ENCODE results near the gene CISH.

The CISH gene

GRCh38 chr3:50592568-50592967 is 19.0 kb downstream of the CISH start:
- no peak for DNase-seq

GRCh38 chr3:50591196-50591741 is 20.3 kb downstream of the CISH start:
- peak; percentile 69 for DNase-seq

- DNase-seq, result no peak
Observed at GRCh38 chr3:50588759-50589433, 22.7 kb downstream of the CISH start.

GRCh38 chr3:50587806-50588758 is 23.5 kb downstream of the CISH start:
- DNase-seq, result peak; percentile 92

GRCh38 chr3:50587373-50587772 is 24.2 kb downstream of the CISH start:
- no peak for DNase-seq

- no peak for DNase-seq
Observed at GRCh38 chr3:50586763-50587070, 24.9 kb downstream of the CISH start.

GRCh38 chr3:50585919-50586762 is 25.4 kb downstream of the CISH start:
- DNase-seq, result peak; percentile 73

- DNase-seq, result no peak
Observed at GRCh38 chr3:50584391-50584790, 27.2 kb downstream of the CISH start.

- DNase-seq, result no peak
Observed at GRCh38 chr3:50583897-50584296, 27.7 kb downstream of the CISH start.

GRCh38 chr3:50582083-50582482 is 29.5 kb downstream of the CISH start:
- no peak for DNase-seq

- no peak for DNase-seq
Observed at GRCh38 chr3:50581459-50581842, 30.1 kb downstream of the CISH start.

GRCh38 chr3:50580683-50581458 is 30.7 kb downstream of the CISH start:
- DNase-seq, result no peak

- DNase-seq, result no peak
Observed at GRCh38 chr3:50577348-50577747, 34.2 kb downstream of the CISH start.

GRCh38 chr3:50575372-50575771 is 36.2 kb downstream of the CISH start:
- DNase-seq, result no peak

GRCh38 chr3:50574444-50574831 is 37.1 kb downstream of the CISH start:
- DNase-seq, result no peak

- peak; percentile 88 for DNase-seq
Observed at GRCh38 chr3:50573566-50574443, 37.8 kb downstream of the CISH start.

GRCh38 chr3:50572801-50573371 is 38.7 kb downstream of the CISH start:
- peak; percentile 81 for DNase-seq

- peak; percentile 93 for DNase-seq
Observed at GRCh38 chr3:50572158-50572557, 39.4 kb downstream of the CISH start.

GRCh38 chr3:50571486-50571885 is 40.1 kb downstream of the CISH start:
- DNase-seq, result no peak

- DNase-seq, result no peak
Observed at GRCh38 chr3:50570508-50571279, 40.9 kb downstream of the CISH start.
